BLaER1 (cell line): Measurements from ENCODE around the gene NPTXR.

Source experiments
- H3K27ac ChIP-seq: shearing (Covaris generic); formaldehyde crosslinking; 2 replicates; pipeline ENCODE4 v1.8.1; 2022
- H3K27me3 ChIP-seq: shearing (Covaris generic); formaldehyde crosslinking; 2 replicates; pipeline ENCODE4 v1.8.1; 2022
- H3K36me3 ChIP-seq: shearing (Covaris generic); formaldehyde crosslinking; 2 replicates; pipeline ENCODE4 v1.8.1; 2022
- H3K4me1 ChIP-seq: shearing (Covaris generic); formaldehyde crosslinking; 2 replicates; pipeline ENCODE4 v1.8.1; 2022
- H3K4me2 ChIP-seq: shearing (Covaris generic); formaldehyde crosslinking; 2 replicates; pipeline ENCODE4 v1.8.1; 2022
- H3K4me3 ChIP-seq: shearing (Covaris generic); formaldehyde crosslinking; 2 replicates; pipeline ENCODE4 v1.8.1; 2022
- H3K9ac ChIP-seq: shearing (Covaris generic); formaldehyde crosslinking; 2 replicates; pipeline ENCODE4 v1.8.1; 2022
- H3K9me3 ChIP-seq: shearing (Covaris generic); formaldehyde crosslinking; 2 replicates; pipeline ENCODE4 v1.8.1; 2022
- H4K20me1 ChIP-seq: shearing (Covaris generic); formaldehyde crosslinking; 2 replicates; pipeline ENCODE4 v1.8.1; 2022
- Cebpa-rat ChIP-seq: shearing (Covaris generic); IDR thresholded peaks from 2 replicates; pipeline ENCODE4 v1.8.1; 2022

Gene NPTXR

DNA sequence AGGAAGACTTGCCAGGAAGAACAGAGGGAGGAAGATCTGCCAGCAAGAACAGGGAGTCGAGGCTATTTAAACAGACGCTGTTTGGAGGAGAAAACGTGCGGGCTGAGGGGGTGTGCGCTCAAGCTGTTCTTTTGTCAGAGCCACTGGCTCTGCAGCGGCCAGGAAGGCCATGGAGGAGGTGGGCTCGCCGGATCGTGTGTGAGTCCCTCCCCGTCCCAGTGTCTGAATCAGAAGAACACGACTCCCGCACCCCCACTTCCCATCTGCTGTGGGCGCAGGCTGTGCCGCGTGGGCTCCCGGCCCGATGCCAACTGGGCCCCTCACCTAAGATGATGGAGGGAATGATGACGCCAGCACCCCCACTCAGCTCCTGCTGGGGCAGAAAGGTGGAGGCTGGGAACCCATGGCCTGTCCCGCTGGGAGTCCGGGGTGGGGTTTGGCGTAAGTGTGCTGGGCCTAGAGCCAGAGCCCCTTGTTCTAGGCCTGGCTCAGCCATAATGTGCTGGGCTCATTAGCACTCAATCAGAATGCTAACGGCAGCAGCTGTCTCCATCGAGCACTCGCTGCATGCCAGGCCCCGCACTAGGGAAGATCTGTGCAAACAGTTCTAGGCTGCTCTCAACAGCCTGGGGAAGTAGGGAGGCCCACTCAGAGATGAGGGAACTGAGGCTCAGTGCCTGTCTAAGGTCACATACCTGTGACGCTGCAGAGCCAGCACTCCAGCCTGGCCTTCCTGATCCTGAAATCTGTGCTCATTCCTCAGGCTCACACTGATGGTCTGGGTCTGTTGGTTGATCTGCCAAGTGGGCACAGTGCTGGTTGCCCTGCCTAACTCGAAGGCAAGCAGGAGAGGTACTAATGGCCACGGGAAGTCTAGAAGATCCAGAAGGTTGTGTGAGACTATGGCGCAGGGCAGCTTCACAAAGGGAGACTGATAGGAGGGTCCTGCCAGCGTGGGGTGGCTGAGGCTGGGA is 11.5 kb downstream of the NPTXR start:
- Histone ChIP-seq H3K4me1 (peaks cover 17% of the 10 kb centered on the region), H3K36me3 (no peaks in the 10 kb centered on the region), H3K4me3 (no peak overlapping the region), H3K27me3 (no peaks in the 10 kb centered on the region), H4K20me1 (peaks cover 42% of the 10 kb centered on the region), H3K9ac (no peak overlapping the region), H3K27ac (no peak overlapping the region), H3K4me2 (no peak overlapping the region), H3K9me3 (no peaks in the 10 kb centered on the region)
- no peak for TF ChIP-seq Cebpa-rat

DNA sequence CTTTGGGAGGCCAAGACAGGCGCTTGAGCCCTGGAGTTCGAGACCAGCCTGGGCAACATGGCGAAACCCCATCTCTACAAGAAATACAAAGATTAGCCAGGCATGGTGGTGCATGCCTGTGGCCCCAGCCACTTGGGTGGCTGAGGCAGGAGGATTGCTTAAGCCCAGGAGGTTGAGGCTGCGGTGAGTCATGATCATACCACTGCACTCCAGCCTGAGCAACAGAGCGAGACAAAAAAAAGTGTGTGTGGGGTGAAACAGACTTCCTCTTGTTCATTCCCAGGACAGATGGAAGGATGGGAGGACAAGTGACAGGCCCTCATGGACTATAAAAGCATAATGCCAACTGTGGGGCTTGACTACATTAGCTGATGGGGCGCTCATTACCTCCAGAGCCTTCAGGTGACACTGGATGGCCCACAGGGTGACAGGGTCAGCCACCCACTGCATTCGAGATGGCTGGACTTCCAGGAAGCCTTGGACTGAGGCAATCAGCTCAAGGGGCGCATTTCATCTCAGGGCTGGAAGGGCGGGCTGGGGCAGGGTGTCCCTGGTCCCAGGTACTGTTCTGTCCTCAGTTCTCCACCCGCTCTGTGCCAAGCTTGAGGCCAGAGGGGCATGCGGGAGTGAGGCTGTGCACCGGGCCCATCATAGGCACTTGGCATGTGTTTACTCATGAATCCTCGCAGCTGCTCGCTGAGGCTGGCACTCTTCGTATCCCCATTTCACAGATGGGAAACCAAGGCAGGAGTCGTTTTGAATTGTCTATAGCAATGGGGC is 12.5 kb downstream of the NPTXR start:
- Histone ChIP-seq H3K9ac (no peak overlapping the region), H3K9me3 (no peaks in the 10 kb centered on the region), H4K20me1 (peaks cover 46% of the 10 kb centered on the region), H3K4me2 (peak overlapping the region; percentile 43), H3K4me1 (peaks cover 17% of the 10 kb centered on the region), H3K27ac (no peak overlapping the region), H3K36me3 (no peaks in the 10 kb centered on the region), H3K27me3 (no peaks in the 10 kb centered on the region), H3K4me3 (no peak overlapping the region)
- peak; percentile 14; the same call in 1 of the 2 replicates for TF ChIP-seq Cebpa-rat

DNA sequence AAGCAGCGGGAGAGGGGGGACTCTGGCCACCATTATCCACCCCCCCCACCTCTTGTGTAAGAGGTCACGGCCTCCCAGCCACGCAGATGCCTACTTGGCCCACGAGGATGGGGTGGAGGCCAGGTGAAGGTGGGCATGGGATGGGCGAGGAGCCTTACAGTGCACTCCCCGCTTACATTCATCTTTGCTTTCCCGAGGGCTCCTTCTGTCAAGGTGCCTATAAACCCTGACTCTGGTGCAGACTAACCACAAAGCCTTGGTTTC is 13.1 kb downstream of the NPTXR start:
- peaks cover 50% of the 10 kb centered on the region for H4K20me1 ChIP-seq
- H3K4me2 ChIP-seq, result peak overlapping the region; percentile 43

DNA sequence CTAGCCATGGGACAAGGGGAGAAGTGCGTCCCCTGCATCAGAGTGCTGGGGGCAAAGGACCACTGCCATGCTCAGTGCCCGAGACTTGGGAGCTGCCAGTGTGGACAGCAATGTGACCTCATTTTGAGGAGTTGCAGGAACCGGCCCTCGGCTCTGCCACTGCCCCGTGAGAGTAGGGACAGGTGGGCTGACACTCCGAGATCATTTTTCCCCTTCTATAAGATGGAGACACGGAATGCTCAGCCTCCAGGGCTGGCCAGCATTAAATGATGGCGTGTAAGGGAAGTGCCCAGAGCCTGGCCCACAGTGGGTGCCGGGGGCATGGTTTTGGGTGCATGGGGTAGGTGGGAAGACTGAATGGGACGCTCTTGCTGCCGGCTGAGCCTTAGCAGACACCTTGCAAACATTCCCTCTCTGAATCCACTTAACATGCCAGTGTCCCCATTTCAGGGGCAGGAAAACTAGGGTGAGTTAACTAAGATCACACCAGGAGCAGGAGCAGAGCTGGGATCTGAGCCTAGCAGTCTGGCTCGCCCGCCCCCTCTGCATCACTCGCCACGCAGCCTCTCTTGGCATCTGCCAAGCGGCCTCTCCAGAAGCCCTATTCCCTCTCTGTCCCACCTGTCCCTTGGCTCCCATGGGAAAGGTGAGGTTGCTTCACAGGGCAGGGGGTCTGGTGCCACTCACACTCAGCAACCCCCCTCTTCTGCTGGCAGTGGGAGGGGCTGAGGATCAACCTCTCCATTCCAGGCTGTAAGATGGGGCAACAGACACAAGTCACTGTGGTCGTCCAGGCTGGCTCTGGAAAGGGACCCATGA is 13.6 kb downstream of the NPTXR start:
- TF ChIP-seq Cebpa-rat, result no peak
- no peak overlapping the region for H3K9ac ChIP-seq
- H4K20me1 ChIP-seq, result peaks cover 52% of the 10 kb centered on the region
- H3K4me2 ChIP-seq, result peak overlapping the region; percentile 43
- H3K4me1 ChIP-seq, result peaks cover 17% of the 10 kb centered on the region
- H3K9me3 ChIP-seq, result no peaks in the 10 kb centered on the region
- no peak overlapping the region for H3K27ac ChIP-seq
- no peak overlapping the region for H3K4me3 ChIP-seq
- no peaks in the 10 kb centered on the region for H3K27me3 ChIP-seq
- no peaks in the 10 kb centered on the region for H3K36me3 ChIP-seq

More for the DNA sequence above, 13.1 kb downstream of the NPTXR start:
- peaks cover 17% of the 10 kb centered on the region for H3K4me1 ChIP-seq
- H3K36me3 ChIP-seq, result no peaks in the 10 kb centered on the region
- no peak for TF ChIP-seq Cebpa-rat
- no peak overlapping the region for H3K9ac ChIP-seq
- H3K27me3 ChIP-seq, result no peaks in the 10 kb centered on the region
- H3K4me3 ChIP-seq, result no peak overlapping the region
- H3K9me3 ChIP-seq, result no peaks in the 10 kb centered on the region
- H3K27ac ChIP-seq, result no peak overlapping the region

DNA sequence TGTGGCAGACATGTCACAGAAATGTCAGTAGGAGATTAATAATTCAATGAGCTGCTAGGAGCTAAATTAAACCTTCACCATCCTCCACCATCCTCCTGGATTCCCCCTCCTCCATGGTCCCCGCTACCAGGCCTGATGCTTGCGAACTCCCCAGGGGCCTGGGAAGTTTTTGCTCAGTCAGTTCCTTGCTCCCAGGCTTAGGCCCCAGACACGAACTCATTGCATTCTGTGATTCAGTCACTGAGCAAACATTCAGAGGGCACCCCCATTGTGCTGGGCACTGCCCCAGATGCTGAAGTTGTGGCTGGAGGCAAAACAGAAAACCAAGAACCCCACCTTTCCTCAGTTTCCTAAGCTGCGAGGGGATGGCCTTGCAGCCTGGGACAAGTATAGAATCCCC is 14.3 kb downstream of the NPTXR start:
- TF ChIP-seq Cebpa-rat, result no peak
- no peak overlapping the region for H3K27ac ChIP-seq
- H3K36me3 ChIP-seq, result no peaks in the 10 kb centered on the region
- H3K9me3 ChIP-seq, result no peaks in the 10 kb centered on the region
- H3K4me2 ChIP-seq, result no peak overlapping the region
- peaks cover 55% of the 10 kb centered on the region for H4K20me1 ChIP-seq
- H3K4me3 ChIP-seq, result no peak overlapping the region
- H3K27me3 ChIP-seq, result no peaks in the 10 kb centered on the region
- peaks cover 17% of the 10 kb centered on the region for H3K4me1 ChIP-seq
- H3K9ac ChIP-seq, result no peak overlapping the region

DNA sequence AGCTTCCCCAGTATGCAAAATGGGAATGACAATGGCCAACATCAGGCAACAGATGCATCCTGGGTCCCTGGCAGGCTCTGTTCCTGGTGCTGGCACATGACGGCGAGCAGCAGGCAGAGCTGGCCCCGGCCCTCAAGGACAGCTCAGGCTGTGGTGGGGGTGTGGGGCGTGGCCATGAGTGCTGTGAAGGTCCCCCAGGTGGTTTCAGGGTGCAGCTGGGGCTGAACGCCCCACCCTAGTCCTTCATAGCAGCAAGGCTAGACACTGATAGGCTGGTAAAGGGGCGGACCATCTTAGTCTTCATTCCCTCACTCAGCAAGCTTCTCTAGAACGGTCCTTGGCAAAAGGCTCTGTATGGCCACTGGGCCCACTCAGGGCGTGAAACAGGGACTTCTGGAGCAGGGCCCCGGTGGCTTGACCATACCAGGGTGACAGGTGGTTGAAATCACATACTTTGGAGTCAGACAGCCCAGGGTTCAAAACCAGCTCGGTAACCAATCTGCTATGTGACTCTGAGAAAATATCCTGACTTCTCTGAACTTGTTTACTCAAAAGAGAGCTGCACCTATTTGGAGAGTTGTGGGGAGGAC is 15.1 kb downstream of the NPTXR start:
- Histone ChIP-seq H3K27me3 (no peaks in the 10 kb centered on the region), H4K20me1 (peaks cover 61% of the 10 kb centered on the region), H3K9me3 (no peaks in the 10 kb centered on the region), H3K4me3 (no peak overlapping the region), H3K4me1 (peaks cover 17% of the 10 kb centered on the region), H3K36me3 (no peaks in the 10 kb centered on the region), H3K9ac (no peak overlapping the region), H3K4me2 (peak overlapping the region; percentile 17; the same call in 1 of the 2 replicates), H3K27ac (no peak overlapping the region)
- TF ChIP-seq Cebpa-rat, result no peak

DNA sequence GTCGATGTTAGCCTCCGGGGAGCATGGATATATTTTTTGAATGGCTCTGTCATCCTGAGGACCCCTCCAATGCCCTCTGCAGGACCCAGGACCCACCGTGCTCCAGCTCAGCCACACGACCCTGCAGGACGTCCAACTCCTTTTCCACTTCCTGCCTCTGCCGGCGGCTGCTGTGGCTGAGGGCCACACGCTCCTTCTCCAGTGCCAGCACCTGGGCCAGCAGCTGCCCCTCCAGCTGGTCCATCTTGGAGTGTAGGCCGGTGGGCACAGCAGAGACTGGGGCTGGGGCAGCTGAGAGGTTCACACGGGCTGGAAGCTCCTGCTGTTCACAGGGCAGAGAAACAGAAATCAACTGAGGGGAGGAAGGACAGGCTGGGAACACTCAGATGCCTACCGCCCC is 15.6 kb downstream of the NPTXR start:
- no peak for TF ChIP-seq Cebpa-rat
- Histone ChIP-seq H3K9ac (no peak overlapping the region), H3K9me3 (no peaks in the 10 kb centered on the region)

DNA sequence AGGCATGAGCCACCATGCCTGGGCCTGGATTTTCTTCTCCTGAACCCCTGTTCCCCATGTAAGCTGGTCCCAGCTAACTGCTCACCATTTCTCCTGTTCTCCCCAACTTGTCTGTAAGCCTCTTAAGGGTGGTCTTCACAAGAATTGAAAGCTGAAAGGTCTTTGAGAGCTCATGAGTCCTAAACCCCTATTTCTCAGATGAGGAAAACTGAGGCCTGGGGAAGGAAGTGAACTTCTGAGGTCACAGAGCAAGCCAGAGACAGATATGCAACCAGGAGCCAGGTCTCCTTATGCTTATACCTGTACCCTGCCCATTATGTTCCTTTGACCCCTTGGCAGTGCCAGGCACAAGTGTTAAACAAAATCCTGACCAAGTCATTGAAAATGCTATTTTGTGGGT is 16.3 kb downstream of the NPTXR start:
- Histone ChIP-seq H3K36me3 (no peaks in the 10 kb centered on the region), H3K27ac (no peak overlapping the region), H3K4me2 (no peak overlapping the region), H4K20me1 (peaks cover 59% of the 10 kb centered on the region), H3K27me3 (no peaks in the 10 kb centered on the region), H3K9me3 (no peaks in the 10 kb centered on the region), H3K4me3 (no peak overlapping the region), H3K4me1 (peaks cover 17% of the 10 kb centered on the region), H3K9ac (no peak overlapping the region)
- TF ChIP-seq Cebpa-rat, result no peak

More for the DNA sequence above, 15.6 kb downstream of the NPTXR start:
- Histone ChIP-seq H3K27me3 (no peaks in the 10 kb centered on the region), H3K4me1 (peaks cover 17% of the 10 kb centered on the region), H3K27ac (no peak overlapping the region), H4K20me1 (peaks cover 61% of the 10 kb centered on the region), H3K4me3 (no peak overlapping the region), H3K36me3 (no peaks in the 10 kb centered on the region), H3K4me2 (no peak overlapping the region)

DNA sequence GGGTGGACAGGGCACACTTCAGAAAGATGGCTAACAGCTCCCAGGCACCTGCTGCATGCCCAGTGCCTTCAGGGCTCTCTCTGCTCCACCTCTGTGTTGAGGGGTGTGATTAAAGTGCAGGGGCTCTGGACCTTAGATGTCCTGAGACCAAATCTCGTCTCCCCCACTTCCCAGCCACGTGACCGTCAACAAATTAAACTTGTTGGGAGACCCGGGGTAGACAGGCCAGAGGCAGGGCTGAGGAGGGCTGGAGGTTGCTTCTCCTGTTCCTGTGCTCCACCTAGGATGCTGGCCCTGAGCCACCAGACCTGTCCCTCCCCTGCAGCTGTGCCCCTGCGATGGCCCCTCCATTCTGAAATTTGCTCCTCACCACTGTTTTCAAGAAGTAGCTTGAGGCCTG is 17.0 kb downstream of the NPTXR start:
- TF ChIP-seq Cebpa-rat, result no peak
- H3K27me3 ChIP-seq, result no peaks in the 10 kb centered on the region

More for the DNA sequence above, 17.0 kb downstream of the NPTXR start:
- no peaks in the 10 kb centered on the region for H3K36me3 ChIP-seq
- H3K4me2 ChIP-seq, result no peak overlapping the region
- H4K20me1 ChIP-seq, result peaks cover 53% of the 10 kb centered on the region
- peaks cover 17% of the 10 kb centered on the region for H3K4me1 ChIP-seq
- H3K9ac ChIP-seq, result no peak overlapping the region
- no peak overlapping the region for H3K27ac ChIP-seq
- H3K4me3 ChIP-seq, result no peak overlapping the region
- H3K9me3 ChIP-seq, result no peaks in the 10 kb centered on the region
